ENCODE results near the gene PTPRD. TPM values are rescaled to one million over a fixed set of nuclear protein-coding genes. Genes with fewer than 3 reads are reported as not detected.

The PTPRD gene
- total and polyA plus RNA-seq, 7 experiments from 2014 or later = 0.71 TPM; not detected in 6

DNA sequence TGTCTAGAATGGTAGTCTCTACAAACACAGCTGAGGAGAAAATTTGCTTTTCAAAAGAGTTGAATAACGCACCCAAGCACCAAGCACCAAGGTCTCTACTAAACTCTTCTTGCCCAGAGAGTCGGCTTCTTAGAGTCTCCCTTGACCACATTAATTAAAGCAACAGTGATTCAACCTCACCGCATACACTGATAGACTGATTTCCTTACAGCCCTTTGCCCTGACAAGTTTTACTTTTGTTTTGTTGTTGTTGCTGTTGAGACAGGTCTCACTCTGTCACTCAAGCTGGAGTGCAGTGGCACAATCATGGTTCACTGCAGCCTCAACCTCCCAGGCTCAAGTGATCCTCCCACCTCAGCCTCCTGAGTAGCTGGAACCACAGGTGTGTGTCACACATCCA lies 1777.5 kb downstream of the PTPRD start:
- Mint-ChIP-seq H3K27me3 (peaks cover 0 to 6% (median 0%) of the 10 kb centered on the region in 5 donors), H3K4me1 (no peaks in the 10 kb centered on the region), H3K27ac (no peak overlapping the region), H3K4me3 (no peak overlapping the region), H3K9me3 (no peaks in the 10 kb centered on the region), H3K36me3 (no peaks in the 10 kb centered on the region)
- POLR2A ChIA-PET = no interaction called here
- ATAC-seq = no peak
- CTCF ChIA-PET = no interaction called here
- intact Hi-C loops (cut with micrococcal nuclease) = no loop called here
- no peaks in the 10 kb centered on the region for H3K27me3 ChIP-seq (ENCODE audit: control insufficient read depth in 2 of 2, insufficient read depth in 2 of 2, low read length in 2 of 2)
- no peak for DNase-seq
- H3K27ac ChIP-seq (ENCODE audit: low read depth, low read length) = no peak overlapping the region
- no peaks in the 10 kb centered on the region for H3K36me3 ChIP-seq (ENCODE audit: control insufficient read depth in 2 of 3, insufficient read depth in 3 of 3, low read length in 3 of 3)
- no peaks in the 10 kb centered on the region for H3K9me3 ChIP-seq (ENCODE audit: control insufficient read depth in 2 of 3, low read length in 3 of 3)
- no peaks in the 10 kb centered on the region for H3K4me1 ChIP-seq (ENCODE audit: control insufficient read depth in 2 of 2, insufficient read depth in 2 of 2, low read length in 2 of 2)
- H3K4me3 ChIP-seq (ENCODE audit: low read length) = no peak overlapping the region

DNA sequence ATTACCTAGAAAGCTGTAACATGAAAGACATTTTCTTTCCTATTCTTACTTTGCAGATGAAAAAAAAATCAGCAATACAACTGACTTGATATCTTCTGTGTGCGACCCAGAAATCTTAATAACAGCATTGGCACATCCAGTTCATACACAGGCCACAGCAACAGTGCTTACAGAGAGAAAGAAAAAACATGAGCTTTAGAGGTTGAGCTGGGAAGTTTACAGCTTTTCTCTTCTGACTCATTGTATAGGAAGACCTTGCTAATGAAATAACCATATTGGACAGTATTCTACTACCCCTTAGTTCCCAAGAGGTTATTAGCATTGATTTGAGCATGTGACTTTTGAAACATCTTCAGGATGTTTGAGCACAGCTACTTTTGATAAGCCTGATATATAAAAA lies 1779.8 kb downstream of the PTPRD start:
- no peak overlapping the region for H3K27ac ChIP-seq (ENCODE audit: low read depth, low read length)
- Mint-ChIP-seq H3K9me3 (no peaks in the 10 kb centered on the region), H3K4me1 (no peaks in the 10 kb centered on the region), H3K4me3 (no peak overlapping the region), H3K27me3 (peaks cover 0 to 6% (median 0%) of the 10 kb centered on the region in 5 donors), H3K27ac (no peak overlapping the region), H3K36me3 (no peaks in the 10 kb centered on the region)
- H3K4me3 ChIP-seq (ENCODE audit: low read length) = no peak overlapping the region
- no peaks in the 10 kb centered on the region for H3K9me3 ChIP-seq (ENCODE audit: control insufficient read depth in 2 of 3, low read length in 3 of 3)
- DNase-seq (no peak), ATAC-seq (no peak)
- ChIA-PET CTCF (no interaction called here), POLR2A (no interaction called here)
- H3K36me3 ChIP-seq (ENCODE audit: control insufficient read depth in 2 of 3, insufficient read depth in 3 of 3, low read length in 3 of 3) = no peaks in the 10 kb centered on the region
- intact Hi-C loops (cut with micrococcal nuclease) = no loop called here
- H3K4me1 ChIP-seq (ENCODE audit: control insufficient read depth in 2 of 2, insufficient read depth in 2 of 2, low read length in 2 of 2) = no peaks in the 10 kb centered on the region
- no peaks in the 10 kb centered on the region for H3K27me3 ChIP-seq (ENCODE audit: control insufficient read depth in 2 of 2, insufficient read depth in 2 of 2, low read length in 2 of 2)

GRCh38 chr9:8832386-8832785 lies 1780.4 kb downstream of the PTPRD start:
- Histone ChIP-seq H3K4me3 (ENCODE audit: low read length) (no peak overlapping the region), H3K9me3 (ENCODE audit: control insufficient read depth in 2 of 3, low read length in 3 of 3) (no peaks in the 10 kb centered on the region), H3K27me3 (ENCODE audit: control insufficient read depth in 2 of 2, insufficient read depth in 2 of 2, low read length in 2 of 2) (no peaks in the 10 kb centered on the region), H3K27ac (ENCODE audit: low read depth, low read length) (no peak overlapping the region), H3K4me1 (ENCODE audit: control insufficient read depth in 2 of 2, insufficient read depth in 2 of 2, low read length in 2 of 2) (no peaks in the 10 kb centered on the region), H3K36me3 (ENCODE audit: control insufficient read depth in 2 of 3, insufficient read depth in 3 of 3, low read length in 3 of 3) (no peaks in the 10 kb centered on the region)
- H3K36me3 Mint-ChIP-seq = no peaks in the 10 kb centered on the region
- no peaks in the 10 kb centered on the region for H3K9me3 Mint-ChIP-seq
- CTCF ChIA-PET = no interaction called here
- peaks cover 0 to 6% (median 0%) of the 10 kb centered on the region in 5 donors for H3K27me3 Mint-ChIP-seq
- H3K4me1 Mint-ChIP-seq = no peaks in the 10 kb centered on the region
- no peak overlapping the region for H3K4me3 Mint-ChIP-seq
- DNase-seq (no peak), ATAC-seq (no peak)
- POLR2A ChIA-PET = no interaction called here
- H3K27ac Mint-ChIP-seq = no peak overlapping the region
- intact Hi-C loops (cut with micrococcal nuclease) = no loop called here

- no peak overlapping the region for H3K4me3 Mint-ChIP-seq
- H3K9me3 ChIP-seq (ENCODE audit: control insufficient read depth in 2 of 3, low read length in 3 of 3) = no peaks in the 10 kb centered on the region
- ChIA-PET POLR2A (no interaction called here), CTCF (no interaction called here)
- H3K4me1 Mint-ChIP-seq = no peaks in the 10 kb centered on the region
- DNase-seq = no peak
- H3K27me3 ChIP-seq (ENCODE audit: control insufficient read depth in 2 of 2, insufficient read depth in 2 of 2, low read length in 2 of 2) = no peaks in the 10 kb centered on the region
- H3K4me1 ChIP-seq (ENCODE audit: control insufficient read depth in 2 of 2, insufficient read depth in 2 of 2, low read length in 2 of 2) = no peaks in the 10 kb centered on the region
- no peak overlapping the region for H3K4me3 ChIP-seq (ENCODE audit: low read length)
- H3K27ac Mint-ChIP-seq = no peak overlapping the region
- intact Hi-C loops (cut with micrococcal nuclease) = no loop called here
- peaks cover 0 to 6% (median 0%) of the 10 kb centered on the region in 11 donors for H3K9me3 Mint-ChIP-seq
- no peaks in the 10 kb centered on the region for H3K27me3 Mint-ChIP-seq
- H3K27ac ChIP-seq (ENCODE audit: low read depth, low read length) = no peak overlapping the region
- no peak for ATAC-seq
- H3K36me3 ChIP-seq (ENCODE audit: control insufficient read depth in 2 of 3, insufficient read depth in 3 of 3, low read length in 3 of 3) = no peaks in the 10 kb centered on the region
- H3K36me3 Mint-ChIP-seq = no peaks in the 10 kb centered on the region
Observed at GRCh38 chr9:8831568-8831967, 1781.2 kb downstream of the PTPRD start.

GRCh38 chr9:8826281-8826680 lies 1786.5 kb downstream of the PTPRD start:
- ChIA-PET POLR2A (no interaction called here), CTCF (no interaction called here)

DNA sequence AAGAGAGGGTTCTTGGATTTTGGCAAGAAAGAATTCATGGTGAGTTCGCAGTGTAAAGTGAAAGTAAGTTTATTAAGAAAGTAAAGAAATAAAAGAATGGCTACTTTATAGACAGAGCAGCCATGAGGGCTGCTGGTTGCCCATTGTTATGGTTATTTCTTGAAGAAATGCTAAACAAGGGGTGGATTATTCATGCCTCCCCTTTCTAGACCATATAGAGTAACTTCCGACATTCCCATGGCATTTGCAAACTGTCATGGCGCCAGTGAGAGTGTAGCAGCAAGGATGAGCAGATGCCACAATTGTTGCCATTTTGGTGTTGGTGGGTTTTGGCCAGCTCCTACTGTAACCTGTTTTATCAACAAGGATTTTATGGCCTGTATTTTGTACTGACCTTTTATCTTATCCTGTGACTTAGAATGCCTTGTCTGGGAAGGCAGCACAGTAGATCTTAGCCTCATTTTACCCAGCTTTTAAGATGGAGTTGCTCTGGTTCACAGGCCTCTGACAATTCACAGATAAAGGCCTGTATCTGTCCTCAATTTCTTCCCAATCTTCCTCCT lies 1787.1 kb downstream of the PTPRD start:
- CTCF ChIA-PET = no interaction called here
- peak overlapping the region in 1 of 10 donors; percentile 6 for H3K4me3 Mint-ChIP-seq

More at GRCh38 chr9:8826281-8826680, 1786.5 kb downstream of the PTPRD start:
- intact Hi-C loops (cut with micrococcal nuclease) = no loop called here
- Mint-ChIP-seq H3K4me3 (peak overlapping the region in 1 of 10 donors; percentile 6), H3K27ac (no peak overlapping the region), H3K27me3 (no peaks in the 10 kb centered on the region), H3K4me1 (peaks cover 0 to 8% (median 0%) of the 10 kb centered on the region in 7 donors), H3K9me3 (peaks cover 0 to 15% (median 0%) of the 10 kb centered on the region in 11 donors), H3K36me3 (no peaks in the 10 kb centered on the region)
- Histone ChIP-seq H3K36me3 (ENCODE audit: control insufficient read depth in 2 of 3, insufficient read depth in 3 of 3, low read length in 3 of 3) (no peaks in the 10 kb centered on the region), H3K4me1 (ENCODE audit: control insufficient read depth in 2 of 2, insufficient read depth in 2 of 2, low read length in 2 of 2) (no peaks in the 10 kb centered on the region), H3K27ac (ENCODE audit: low read depth, low read length) (no peak overlapping the region), H3K9me3 (ENCODE audit: control insufficient read depth in 2 of 3, low read length in 3 of 3) (no peaks in the 10 kb centered on the region), H3K4me3 (ENCODE audit: low read length) (no peak overlapping the region), H3K27me3 (ENCODE audit: control insufficient read depth in 2 of 2, insufficient read depth in 2 of 2, low read length in 2 of 2) (no peaks in the 10 kb centered on the region)
- no peak for ATAC-seq
- DNase-seq = no peak

GRCh38 chr9:8823131-8823895 lies 1789.5 kb downstream of the PTPRD start:
- H3K36me3 ChIP-seq (ENCODE audit: control insufficient read depth in 2 of 3, insufficient read depth in 3 of 3, low read length in 3 of 3) = no peaks in the 10 kb centered on the region
- no peak overlapping the region for H3K27ac ChIP-seq (ENCODE audit: low read depth, low read length)
- ChIA-PET POLR2A (no interaction called here), CTCF (no interaction called here)
- ATAC-seq = no peak
- H3K4me3 Mint-ChIP-seq = no peak overlapping the region
- no peak for DNase-seq
- no peaks in the 10 kb centered on the region for H3K9me3 ChIP-seq (ENCODE audit: control insufficient read depth in 2 of 3, low read length in 3 of 3)
- peaks cover 0 to 4% (median 0%) of the 10 kb centered on the region in 5 donors for H3K27me3 Mint-ChIP-seq
- H3K4me1 Mint-ChIP-seq = peaks cover 0 to 8% (median 0%) of the 10 kb centered on the region in 7 donors
- intact Hi-C loops (cut with micrococcal nuclease) = no loop called here
- H3K36me3 Mint-ChIP-seq = no peaks in the 10 kb centered on the region
- H3K4me3 ChIP-seq (ENCODE audit: low read length) = no peak overlapping the region
- peaks cover 0 to 22% (median 0%) of the 10 kb centered on the region in 11 donors for H3K9me3 Mint-ChIP-seq
- no peak overlapping the region for H3K27ac Mint-ChIP-seq
- no peaks in the 10 kb centered on the region for H3K27me3 ChIP-seq (ENCODE audit: control insufficient read depth in 2 of 2, insufficient read depth in 2 of 2, low read length in 2 of 2)
- no peaks in the 10 kb centered on the region for H3K4me1 ChIP-seq (ENCODE audit: control insufficient read depth in 2 of 2, insufficient read depth in 2 of 2, low read length in 2 of 2)

More for the DNA sequence above, 1787.1 kb downstream of the PTPRD start:
- POLR2A ChIA-PET = no interaction called here
- H3K4me1 Mint-ChIP-seq = peaks cover 0 to 8% (median 0%) of the 10 kb centered on the region in 7 donors
- Histone ChIP-seq H3K4me3 (ENCODE audit: low read length) (no peak overlapping the region), H3K27me3 (ENCODE audit: control insufficient read depth in 2 of 2, insufficient read depth in 2 of 2, low read length in 2 of 2) (no peaks in the 10 kb centered on the region), H3K9me3 (ENCODE audit: control insufficient read depth in 2 of 3, low read length in 3 of 3) (no peaks in the 10 kb centered on the region), H3K4me1 (ENCODE audit: control insufficient read depth in 2 of 2, insufficient read depth in 2 of 2, low read length in 2 of 2) (no peaks in the 10 kb centered on the region), H3K36me3 (ENCODE audit: control insufficient read depth in 2 of 3, insufficient read depth in 3 of 3, low read length in 3 of 3) (no peaks in the 10 kb centered on the region), H3K27ac (ENCODE audit: low read depth, low read length) (no peak overlapping the region)
- H3K27me3 Mint-ChIP-seq = no peaks in the 10 kb centered on the region
- no peaks in the 10 kb centered on the region for H3K36me3 Mint-ChIP-seq
- no peak overlapping the region for H3K27ac Mint-ChIP-seq
- H3K9me3 Mint-ChIP-seq = peaks cover 0 to 21% (median 0%) of the 10 kb centered on the region in 11 donors
- DNase-seq = no peak
- intact Hi-C loops (cut with micrococcal nuclease) = no loop called here
- ATAC-seq = no peak
